ENCODE results near the gene TBC1D23.
"Not testable (repeated sequence)": the region's sequence is repeated elsewhere in the genome, so short reads cannot be mapped to it uniquely, and the experiment has no call there.

TBC1D23 gene

DNA sequence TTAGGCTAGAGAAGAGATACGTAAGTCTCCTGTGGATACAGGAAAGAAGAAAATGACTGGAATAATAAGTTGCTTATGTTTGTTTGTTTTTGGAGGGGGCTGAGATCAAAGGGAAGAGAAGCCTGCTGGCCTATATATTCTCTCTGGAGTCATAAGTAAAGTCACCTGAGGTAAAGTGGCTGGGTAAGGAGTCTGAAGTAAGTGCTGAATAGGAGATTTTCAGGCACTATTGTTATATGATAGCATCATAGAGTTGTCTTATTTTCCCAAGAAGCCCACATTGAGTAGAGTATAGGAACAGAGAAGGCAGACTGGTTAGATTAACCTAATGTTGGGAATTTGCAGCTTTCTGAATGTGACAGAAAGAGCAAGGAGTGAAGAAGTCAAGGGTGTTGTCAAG is 10.7 kb downstream of the TBC1D23 start:
- no peak for DNase-seq (ENCODE audit: low read depth)
- no peak overlapping the region for H3K4me3 ChIP-seq (ENCODE audit: low read depth, low read length)
- TF ChIP-seq, protein P1, sequence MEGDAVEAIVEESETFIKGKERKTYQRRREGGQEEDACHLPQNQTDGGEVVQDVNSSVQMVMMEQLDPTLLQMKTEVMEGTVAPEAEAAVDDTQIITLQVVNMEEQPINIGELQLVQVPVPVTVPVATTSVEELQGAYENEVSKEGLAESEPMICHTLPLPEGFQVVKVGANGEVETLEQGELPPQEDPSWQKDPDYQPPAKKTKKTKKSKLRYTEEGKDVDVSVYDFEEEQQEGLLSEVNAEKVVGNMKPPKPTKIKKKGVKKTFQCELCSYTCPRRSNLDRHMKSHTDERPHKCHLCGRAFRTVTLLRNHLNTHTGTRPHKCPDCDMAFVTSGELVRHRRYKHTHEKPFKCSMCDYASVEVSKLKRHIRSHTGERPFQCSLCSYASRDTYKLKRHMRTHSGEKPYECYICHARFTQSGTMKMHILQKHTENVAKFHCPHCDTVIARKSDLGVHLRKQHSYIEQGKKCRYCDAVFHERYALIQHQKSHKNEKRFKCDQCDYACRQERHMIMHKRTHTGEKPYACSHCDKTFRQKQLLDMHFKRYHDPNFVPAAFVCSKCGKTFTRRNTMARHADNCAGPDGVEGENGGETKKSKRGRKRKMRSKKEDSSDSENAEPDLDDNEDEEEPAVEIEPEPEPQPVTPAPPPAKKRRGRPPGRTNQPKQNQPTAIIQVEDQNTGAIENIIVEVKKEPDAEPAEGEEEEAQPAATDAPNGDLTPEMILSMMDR (conservative IDR thresholded peaks at IDR 0.05; ENCODE audit: low read depth, low read length) = no peak

DNA sequence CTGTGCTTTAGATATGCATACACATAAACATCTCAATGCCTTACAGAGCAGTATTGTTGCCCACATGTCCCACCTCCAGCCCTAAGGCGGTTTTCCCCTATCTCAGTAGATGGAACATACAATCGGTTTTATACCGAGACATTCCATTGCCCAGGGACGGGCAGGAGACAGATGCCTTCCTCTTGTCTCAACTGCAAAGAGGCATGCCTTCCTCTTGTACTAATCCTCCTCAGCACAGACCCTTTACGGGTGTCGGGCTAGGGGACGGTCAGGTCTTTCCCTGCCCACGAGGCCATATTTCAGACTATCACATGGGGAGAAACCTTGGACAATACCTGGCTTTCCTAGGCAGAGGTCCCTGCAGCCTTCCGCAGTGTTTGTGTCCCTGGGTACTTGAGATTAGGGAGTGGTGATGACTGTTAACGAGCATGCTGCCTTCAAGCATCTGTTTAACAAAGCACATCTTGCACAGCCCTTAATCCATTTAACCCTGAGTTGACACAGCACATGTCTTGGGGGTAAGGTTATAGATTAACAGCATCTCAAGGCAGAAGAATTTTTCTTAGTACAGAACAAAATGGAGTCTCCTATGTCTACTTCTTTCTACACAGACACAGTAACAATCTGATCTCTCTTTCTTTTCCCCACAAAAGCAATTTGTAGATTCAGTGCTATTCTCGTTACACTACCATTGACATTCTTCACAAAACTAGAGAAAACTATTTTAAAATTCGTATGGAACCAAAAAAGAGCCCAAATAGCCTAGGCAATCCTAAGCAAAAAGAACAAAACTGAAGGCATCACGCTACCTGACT is 12.2 kb downstream of the TBC1D23 start:
- not testable (repeated sequence) for DNase-seq (ENCODE audit: low read depth); H3K4me3 ChIP-seq (ENCODE audit: low read depth, low read length)

DNA sequence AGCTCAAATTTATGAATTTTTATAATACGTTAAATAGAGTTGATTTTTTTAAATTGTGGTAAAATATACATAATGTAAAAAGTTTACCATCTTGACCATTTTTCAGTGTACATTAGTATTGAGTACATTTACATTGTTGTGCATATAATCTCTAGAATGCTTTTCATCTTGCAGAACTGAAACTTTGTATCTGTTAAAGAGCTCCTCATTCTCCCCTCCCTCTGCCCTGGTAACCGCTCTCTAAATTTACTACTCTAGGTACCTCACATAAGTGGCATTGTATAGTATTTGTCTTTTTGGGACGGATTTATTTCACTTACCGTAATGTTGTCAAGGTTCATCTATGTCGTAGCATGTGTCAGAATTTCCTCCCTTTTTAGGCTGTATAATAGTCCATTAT is 13.6 kb downstream of the TBC1D23 start:
- H3K4me3 ChIP-seq (ENCODE audit: low read depth, low read length) = no peak overlapping the region
- TF ChIP-seq, protein P1 (conservative IDR thresholded peaks at IDR 0.05; ENCODE audit: low read depth, low read length) = no peak
- no peak for DNase-seq (ENCODE audit: low read depth)

DNA sequence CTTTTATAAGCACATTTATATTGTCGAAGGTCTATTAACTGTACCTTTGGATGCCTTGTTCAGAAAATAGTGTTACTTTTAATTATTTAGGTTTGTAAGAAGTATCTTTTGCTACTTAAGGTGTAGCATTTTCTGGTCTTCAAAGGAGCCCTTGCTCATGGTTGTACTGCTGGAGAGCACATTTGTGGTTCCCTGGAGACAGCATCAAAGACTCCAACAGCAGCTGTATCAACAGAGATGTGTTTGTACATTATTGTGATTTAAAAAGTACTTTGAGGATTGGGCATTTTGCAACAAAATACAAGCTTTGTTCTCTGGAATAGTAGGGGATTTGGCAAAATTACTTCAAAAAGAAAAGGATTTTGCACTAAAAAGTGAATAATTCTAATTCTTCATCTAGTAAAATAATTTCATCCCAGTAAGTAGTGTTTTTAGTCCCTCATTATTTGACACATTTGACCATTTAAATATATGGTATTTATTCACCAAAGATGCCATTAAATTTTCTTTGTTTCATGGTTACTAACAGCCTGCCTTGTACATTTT is 16.5 kb downstream of the TBC1D23 start:
- H3K4me3 ChIP-seq (ENCODE audit: low read depth, low read length) = no peak overlapping the region
- TF ChIP-seq, protein P1 (conservative IDR thresholded peaks at IDR 0.05; ENCODE audit: low read depth, low read length) = no peak
- peak; percentile 54 for DNase-seq (ENCODE audit: low read depth)

DNA sequence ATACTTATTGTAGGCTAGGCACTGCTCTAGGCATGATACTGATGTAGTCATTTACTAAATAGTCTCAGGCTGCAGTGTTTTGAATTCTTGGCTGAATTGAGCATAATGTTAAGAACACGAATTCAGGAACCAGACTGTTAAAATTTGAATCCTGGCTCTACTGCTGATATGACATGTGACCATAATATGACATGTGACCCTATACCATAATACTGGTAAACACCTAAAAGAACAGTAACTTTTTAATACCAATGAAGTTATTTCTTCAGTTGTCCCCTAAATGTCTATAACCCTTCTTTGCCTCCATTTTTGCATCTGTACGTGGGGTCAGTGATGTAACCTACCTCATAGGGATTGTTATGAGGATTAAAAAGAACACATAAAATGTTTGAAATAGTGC is 18.1 kb downstream of the TBC1D23 start:
- TF ChIP-seq, protein P1 (conservative IDR thresholded peaks at IDR 0.05; ENCODE audit: low read depth, low read length) = no peak
- DNase-seq (ENCODE audit: low read depth) = no peak
- H3K4me3 ChIP-seq (ENCODE audit: low read depth, low read length) = no peak overlapping the region

DNA sequence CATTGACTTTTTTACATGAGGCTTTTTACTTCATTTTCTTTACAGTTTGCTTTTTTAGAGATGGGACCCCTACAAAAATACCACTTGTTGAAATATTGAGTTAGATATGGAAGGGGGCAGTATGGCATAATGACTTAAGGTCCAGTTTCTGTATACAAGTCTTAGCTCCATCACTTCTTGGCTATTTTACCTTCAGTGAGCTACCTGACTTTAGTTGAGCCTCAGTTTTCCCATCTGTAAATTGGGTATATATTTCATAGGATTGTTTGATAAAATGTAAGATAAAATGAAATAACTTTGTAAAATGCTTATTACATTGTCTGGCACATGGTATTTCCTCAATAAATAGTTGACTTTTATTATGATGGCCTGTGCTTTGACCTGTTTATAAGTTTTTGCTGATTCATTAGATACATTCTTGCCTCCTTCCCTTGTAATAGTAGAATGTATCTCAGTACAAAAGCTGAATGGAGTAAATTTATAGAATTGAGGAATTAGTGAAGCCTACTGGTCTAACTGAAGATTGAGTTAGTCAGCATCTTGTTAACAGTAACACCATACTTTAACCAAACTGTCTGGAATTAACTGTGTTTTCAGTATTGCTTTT is 27.6 kb downstream of the TBC1D23 start:
- DNase-seq (ENCODE audit: low read depth) = no peak
- H3K4me3 ChIP-seq (ENCODE audit: low read depth, low read length) = no peak overlapping the region
- TF ChIP-seq, protein P1 (conservative IDR thresholded peaks at IDR 0.05; ENCODE audit: low read depth, low read length) = no peak

DNA sequence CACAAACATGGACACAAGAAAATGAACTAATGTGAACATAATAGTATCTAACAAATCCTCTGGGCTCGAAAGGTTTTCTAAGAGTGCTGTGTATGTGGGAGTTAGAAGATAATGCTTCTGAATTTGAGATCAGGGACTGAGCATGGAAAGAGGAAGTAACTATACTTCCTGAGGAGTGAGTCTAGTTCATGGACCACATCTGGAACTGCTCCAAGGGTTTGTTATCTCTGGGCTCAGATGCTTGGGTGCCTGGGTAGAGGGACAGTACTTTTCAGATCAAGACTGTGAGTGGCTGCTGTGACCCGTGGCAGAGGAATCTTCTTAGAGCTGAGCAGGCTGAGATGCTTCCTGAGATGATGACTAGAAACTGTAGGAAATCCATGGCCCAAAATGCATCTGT is 28.5 kb downstream of the TBC1D23 start:
- peak; percentile 37 for DNase-seq (ENCODE audit: low read depth)
- H3K4me3 ChIP-seq (ENCODE audit: low read depth, low read length) = no peak overlapping the region
- TF ChIP-seq, protein P1 (conservative IDR thresholded peaks at IDR 0.05; ENCODE audit: low read depth, low read length) = no peak

All from choroid plexus epithelial cell (primary cell).